ENCODE data around the gene DNAH9. TPM values are rescaled to one million over a fixed set of nuclear protein-coding genes. Genes with fewer than 3 reads are reported as not detected.

Gene DNAH9, protein sequence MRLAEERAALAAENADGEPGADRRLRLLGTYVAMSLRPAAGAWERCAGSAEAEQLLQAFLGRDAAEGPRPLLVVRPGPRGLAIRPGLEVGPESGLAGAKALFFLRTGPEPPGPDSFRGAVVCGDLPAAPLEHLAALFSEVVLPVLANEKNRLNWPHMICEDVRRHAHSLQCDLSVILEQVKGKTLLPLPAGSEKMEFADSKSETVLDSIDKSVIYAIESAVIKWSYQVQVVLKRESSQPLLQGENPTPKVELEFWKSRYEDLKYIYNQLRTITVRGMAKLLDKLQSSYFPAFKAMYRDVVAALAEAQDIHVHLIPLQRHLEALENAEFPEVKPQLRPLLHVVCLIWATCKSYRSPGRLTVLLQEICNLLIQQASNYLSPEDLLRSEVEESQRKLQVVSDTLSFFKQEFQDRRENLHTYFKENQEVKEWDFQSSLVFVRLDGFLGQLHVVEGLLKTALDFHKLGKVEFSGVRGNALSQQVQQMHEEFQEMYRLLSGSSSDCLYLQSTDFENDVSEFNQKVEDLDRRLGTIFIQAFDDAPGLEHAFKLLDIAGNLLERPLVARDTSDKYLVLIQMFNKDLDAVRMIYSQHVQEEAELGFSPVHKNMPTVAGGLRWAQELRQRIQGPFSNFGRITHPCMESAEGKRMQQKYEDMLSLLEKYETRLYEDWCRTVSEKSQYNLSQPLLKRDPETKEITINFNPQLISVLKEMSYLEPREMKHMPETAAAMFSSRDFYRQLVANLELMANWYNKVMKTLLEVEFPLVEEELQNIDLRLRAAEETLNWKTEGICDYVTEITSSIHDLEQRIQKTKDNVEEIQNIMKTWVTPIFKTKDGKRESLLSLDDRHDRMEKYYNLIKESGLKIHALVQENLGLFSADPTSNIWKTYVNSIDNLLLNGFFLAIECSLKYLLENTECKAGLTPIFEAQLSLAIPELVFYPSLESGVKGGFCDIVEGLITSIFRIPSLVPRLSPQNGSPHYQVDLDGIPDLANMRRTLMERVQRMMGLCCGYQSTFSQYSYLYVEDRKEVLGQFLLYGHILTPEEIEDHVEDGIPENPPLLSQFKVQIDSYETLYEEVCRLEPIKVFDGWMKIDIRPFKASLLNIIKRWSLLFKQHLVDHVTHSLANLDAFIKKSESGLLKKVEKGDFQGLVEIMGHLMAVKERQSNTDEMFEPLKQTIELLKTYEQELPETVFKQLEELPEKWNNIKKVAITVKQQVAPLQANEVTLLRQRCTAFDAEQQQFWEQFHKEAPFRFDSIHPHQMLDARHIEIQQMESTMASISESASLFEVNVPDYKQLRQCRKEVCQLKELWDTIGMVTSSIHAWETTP (N-terminal part only)
- not detected for total RNA-seq
- total RNA-seq (2013): not detected

DNA sequence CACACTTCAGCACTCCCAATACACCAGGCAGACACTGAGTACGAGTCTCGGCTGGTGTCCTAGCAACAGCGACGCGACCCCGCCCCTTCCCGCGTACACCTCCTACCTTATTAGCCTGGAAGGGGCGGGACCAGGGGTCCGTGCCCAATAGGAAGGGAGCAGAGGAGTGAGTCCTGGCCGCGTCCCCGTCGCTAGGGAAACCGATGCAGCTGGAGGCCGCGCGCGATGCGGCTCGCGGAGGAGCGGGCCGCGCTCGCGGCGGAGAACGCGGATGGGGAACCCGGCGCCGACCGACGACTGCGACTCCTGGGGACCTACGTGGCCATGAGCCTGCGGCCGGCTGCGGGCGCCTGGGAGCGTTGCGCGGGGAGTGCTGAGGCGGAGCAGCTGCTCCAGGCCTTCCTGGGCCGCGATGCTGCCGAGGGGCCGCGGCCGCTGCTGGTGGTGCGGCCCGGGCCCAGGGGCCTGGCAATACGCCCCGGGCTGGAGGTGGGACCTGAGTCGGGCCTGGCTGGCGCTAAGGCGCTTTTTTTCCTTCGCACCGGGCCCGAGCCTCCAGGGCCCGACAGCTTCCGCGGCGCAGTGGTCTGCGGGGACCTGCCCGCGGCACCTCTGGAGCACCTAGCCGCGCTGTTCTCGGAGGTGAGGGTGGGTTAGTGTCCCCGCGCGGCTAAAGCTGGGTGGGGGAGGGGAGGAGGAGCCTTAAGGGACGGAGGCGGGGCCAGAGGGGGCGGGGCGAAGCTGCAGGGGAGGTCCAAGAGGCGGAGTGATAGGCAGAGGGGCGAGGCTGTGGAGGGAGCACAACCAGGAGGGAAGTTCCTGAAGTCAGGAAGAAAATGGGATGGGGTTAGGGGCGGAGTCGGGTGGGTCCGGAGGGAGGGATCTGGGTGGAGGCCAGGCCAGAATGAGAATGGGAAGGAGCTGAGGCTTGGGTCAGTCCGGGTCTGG lies at the start of gene DNAH9:
Gene DNAH9, plus strand, starts transcription at position 197 of the 948 bp plus-strand sequence. Its CDS starts 29 bp downstream, at position 226.
- no peaks in the 10 kb centered on the region for H3K36me3 ChIP-seq (ENCODE audit: control insufficient read depth, insufficient read depth, low read length)
- Mint-ChIP-seq H3K27me3 (ENCODE audit: low read depth in 2 of 2) (peaks cover 14 to 19% of the 10 kb centered on the region in 2 donors), H3K9me3 (peaks cover 3 to 13% of the 10 kb centered on the region in 2 donors), H3K27ac (no peak within 1 kb of the TSS), H3K4me3 (no peak within 1 kb of the TSS), H3K4me1 (peaks cover 0 to 4% of the 10 kb centered on the region in 2 donors), H3K36me3 (no peaks in the 10 kb centered on the region)
- 8% methylated on average over 84 of the region's 84 CpGs for WGBS (ENCODE audit: insufficient coverage)
- intact Hi-C loops (cut with micrococcal nuclease): loop anchor here (10.0 kb wide), 1 partner anchor 54 kb away; no protein-coding TSS in a partner anchor
- no peak for ATAC-seq
- H3K4me3 ChIP-seq (ENCODE audit: low read length): no peak within 1 kb of the TSS
- TF ChIP-seq, protein P1, sequence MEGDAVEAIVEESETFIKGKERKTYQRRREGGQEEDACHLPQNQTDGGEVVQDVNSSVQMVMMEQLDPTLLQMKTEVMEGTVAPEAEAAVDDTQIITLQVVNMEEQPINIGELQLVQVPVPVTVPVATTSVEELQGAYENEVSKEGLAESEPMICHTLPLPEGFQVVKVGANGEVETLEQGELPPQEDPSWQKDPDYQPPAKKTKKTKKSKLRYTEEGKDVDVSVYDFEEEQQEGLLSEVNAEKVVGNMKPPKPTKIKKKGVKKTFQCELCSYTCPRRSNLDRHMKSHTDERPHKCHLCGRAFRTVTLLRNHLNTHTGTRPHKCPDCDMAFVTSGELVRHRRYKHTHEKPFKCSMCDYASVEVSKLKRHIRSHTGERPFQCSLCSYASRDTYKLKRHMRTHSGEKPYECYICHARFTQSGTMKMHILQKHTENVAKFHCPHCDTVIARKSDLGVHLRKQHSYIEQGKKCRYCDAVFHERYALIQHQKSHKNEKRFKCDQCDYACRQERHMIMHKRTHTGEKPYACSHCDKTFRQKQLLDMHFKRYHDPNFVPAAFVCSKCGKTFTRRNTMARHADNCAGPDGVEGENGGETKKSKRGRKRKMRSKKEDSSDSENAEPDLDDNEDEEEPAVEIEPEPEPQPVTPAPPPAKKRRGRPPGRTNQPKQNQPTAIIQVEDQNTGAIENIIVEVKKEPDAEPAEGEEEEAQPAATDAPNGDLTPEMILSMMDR (IDR thresholded peaks at IDR 0.05): no peak
- no peaks in the 10 kb centered on the region for H3K4me1 ChIP-seq (ENCODE audit: control insufficient read depth, insufficient read depth, low read length)
- peaks cover 7% of the 10 kb centered on the region for H3K27me3 ChIP-seq (ENCODE audit: control insufficient read depth, insufficient read depth, low read length)
- H3K27ac ChIP-seq (ENCODE audit: low read length): no peak within 1 kb of the TSS
- no peaks in the 10 kb centered on the region for H3K9me3 ChIP-seq (ENCODE audit: control insufficient read depth, insufficient read depth, low read length)
- no peak for DNase-seq

DNA sequence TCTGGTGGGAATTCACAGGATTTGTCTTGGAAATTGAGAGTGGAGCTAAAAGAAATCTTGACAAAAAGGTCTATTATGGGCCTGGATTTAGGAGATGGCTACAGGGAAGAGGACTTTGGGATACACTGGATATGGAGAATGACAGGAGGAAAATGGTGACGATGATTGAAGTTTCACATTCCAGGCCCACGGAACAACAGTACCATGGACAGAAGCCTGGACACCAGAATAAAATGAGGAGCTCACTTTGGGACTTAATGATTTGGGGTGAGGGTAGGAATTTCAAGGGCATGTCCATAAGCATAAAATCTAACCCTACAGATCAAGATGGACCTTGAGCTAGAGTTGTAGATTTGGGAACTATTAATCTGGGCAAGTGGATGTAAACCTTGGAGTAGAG lies 47.8 kb upstream of the DNAH9 start:
- H3K27me3 Mint-ChIP-seq (ENCODE audit: low read depth in 2 of 2): no peaks in the 10 kb centered on the region
- H3K27ac Mint-ChIP-seq: no peak overlapping the region
- H3K36me3 Mint-ChIP-seq: no peaks in the 10 kb centered on the region
- WGBS (ENCODE audit: insufficient coverage): 84% methylated on average over 2 of the region's 2 CpGs
- peaks cover 13 to 23% of the 10 kb centered on the region in 2 donors for H3K9me3 Mint-ChIP-seq
- DNase-seq: no peak
- Histone ChIP-seq H3K27me3 (ENCODE audit: control insufficient read depth, insufficient read depth, low read length) (no peaks in the 10 kb centered on the region), H3K4me1 (ENCODE audit: control insufficient read depth, insufficient read depth, low read length) (no peaks in the 10 kb centered on the region), H3K9me3 (ENCODE audit: control insufficient read depth, insufficient read depth, low read length) (peaks cover 4% of the 10 kb centered on the region), H3K36me3 (ENCODE audit: control insufficient read depth, insufficient read depth, low read length) (no peaks in the 10 kb centered on the region), H3K4me3 (ENCODE audit: low read length) (no peak overlapping the region), H3K27ac (ENCODE audit: low read length) (no peak overlapping the region)
- H3K4me3 Mint-ChIP-seq: no peak overlapping the region
- intact Hi-C loops (cut with micrococcal nuclease): no loop called here
- H3K4me1 Mint-ChIP-seq: no peaks in the 10 kb centered on the region
- no peak for ATAC-seq
- TF ChIP-seq, protein P1 (IDR thresholded peaks at IDR 0.05): no peak

DNA sequence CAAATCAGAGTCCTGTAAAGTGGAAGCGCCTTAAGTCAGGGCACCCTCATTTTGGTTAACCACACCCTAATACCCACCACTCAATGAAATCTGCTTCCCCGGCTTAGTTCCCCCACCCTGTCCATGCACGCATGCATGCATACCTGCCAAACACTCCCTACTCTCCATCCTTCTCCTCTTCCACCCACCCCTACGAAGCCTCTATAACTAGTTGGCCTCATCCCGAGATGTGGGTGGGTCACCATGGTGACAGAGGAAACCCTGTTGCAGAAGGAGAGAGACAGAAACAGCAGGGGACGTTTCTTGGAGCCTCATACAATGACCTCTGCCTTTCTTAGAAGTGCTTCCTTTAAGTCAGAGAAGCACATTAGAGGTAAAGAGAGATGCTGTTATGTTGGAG lies 46.8 kb upstream of the DNAH9 start:
- Histone ChIP-seq H3K27me3 (ENCODE audit: control insufficient read depth, insufficient read depth, low read length) (no peaks in the 10 kb centered on the region), H3K36me3 (ENCODE audit: control insufficient read depth, insufficient read depth, low read length) (no peaks in the 10 kb centered on the region), H3K4me3 (ENCODE audit: low read length) (no peak overlapping the region), H3K27ac (ENCODE audit: low read length) (no peak overlapping the region), H3K9me3 (ENCODE audit: control insufficient read depth, insufficient read depth, low read length) (peaks cover 8% of the 10 kb centered on the region), H3K4me1 (ENCODE audit: control insufficient read depth, insufficient read depth, low read length) (no peaks in the 10 kb centered on the region)
- DNase-seq (no peak), ATAC-seq (no peak)
- TF ChIP-seq, protein P1 (IDR thresholded peaks at IDR 0.05): no peak
- peaks cover 14 to 20% of the 10 kb centered on the region in 2 donors for H3K9me3 Mint-ChIP-seq
- no peaks in the 10 kb centered on the region for H3K4me1 Mint-ChIP-seq
- intact Hi-C loops (cut with micrococcal nuclease): no loop called here
- H3K36me3 Mint-ChIP-seq: no peaks in the 10 kb centered on the region
- no peaks in the 10 kb centered on the region for H3K27me3 Mint-ChIP-seq (ENCODE audit: low read depth in 2 of 2)
- 78% methylated on average over 6 of the region's 6 CpGs for WGBS (ENCODE audit: insufficient coverage)
- no peak overlapping the region for H3K4me3 Mint-ChIP-seq
- no peak overlapping the region for H3K27ac Mint-ChIP-seq

All from natural killer cell (primary cell).